ENCODE measurements around the gene NUMB.

DNA sequence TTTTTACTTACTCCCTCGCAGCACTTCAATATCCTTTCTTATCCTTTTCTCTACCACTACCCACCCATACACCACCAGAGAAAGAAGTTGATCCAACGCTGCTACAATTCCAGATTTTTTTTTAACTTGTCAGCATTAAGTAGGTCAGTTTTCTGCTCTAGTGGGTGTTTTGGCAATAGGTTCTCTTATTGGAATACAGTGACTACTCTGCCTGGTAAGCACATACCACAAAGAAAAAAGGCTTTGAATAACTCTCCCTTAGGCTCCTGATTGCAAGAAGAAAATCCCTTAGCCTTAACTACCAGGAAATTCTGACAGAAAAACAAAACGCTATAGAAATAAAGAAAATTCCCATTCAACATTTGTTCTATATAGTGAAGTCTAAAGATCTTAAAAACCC is 72.0 kb downstream of the NUMB start:
- TF ChIP-seq, protein P1, sequence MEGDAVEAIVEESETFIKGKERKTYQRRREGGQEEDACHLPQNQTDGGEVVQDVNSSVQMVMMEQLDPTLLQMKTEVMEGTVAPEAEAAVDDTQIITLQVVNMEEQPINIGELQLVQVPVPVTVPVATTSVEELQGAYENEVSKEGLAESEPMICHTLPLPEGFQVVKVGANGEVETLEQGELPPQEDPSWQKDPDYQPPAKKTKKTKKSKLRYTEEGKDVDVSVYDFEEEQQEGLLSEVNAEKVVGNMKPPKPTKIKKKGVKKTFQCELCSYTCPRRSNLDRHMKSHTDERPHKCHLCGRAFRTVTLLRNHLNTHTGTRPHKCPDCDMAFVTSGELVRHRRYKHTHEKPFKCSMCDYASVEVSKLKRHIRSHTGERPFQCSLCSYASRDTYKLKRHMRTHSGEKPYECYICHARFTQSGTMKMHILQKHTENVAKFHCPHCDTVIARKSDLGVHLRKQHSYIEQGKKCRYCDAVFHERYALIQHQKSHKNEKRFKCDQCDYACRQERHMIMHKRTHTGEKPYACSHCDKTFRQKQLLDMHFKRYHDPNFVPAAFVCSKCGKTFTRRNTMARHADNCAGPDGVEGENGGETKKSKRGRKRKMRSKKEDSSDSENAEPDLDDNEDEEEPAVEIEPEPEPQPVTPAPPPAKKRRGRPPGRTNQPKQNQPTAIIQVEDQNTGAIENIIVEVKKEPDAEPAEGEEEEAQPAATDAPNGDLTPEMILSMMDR (IDR thresholded peaks at IDR 0.05) = no peak
- TF ChIP-seq POLR2A (IDR thresholded peaks at IDR 0.05) = no peak

All from adrenal gland (tissue), 5 donors.